Osteocyte (in vitro differentiated cells): ENCODE measurements around the gene FOXJ3. TPM values are rescaled to one million over a fixed set of nuclear protein-coding genes. Genes with fewer than 3 reads are reported as not detected.

Source experiments
- DNase-seq: peaks from one replicate; pipeline ENCODE4 v3.0.0; 2021; ENCODE audit warnings: mixed read lengths; ENCODE audit not compliant: unreplicated experiment; ENCODE audit errors: extremely low spot score
- H3K27ac Mint-ChIP-seq: one replicate; pipeline ENCODE4 v1.8.0; 2021; ENCODE audit warnings: mild to moderate bottlenecking, mixed read lengths; ENCODE audit not compliant: unreplicated experiment
- H3K27me3 Mint-ChIP-seq: one replicate; pipeline ENCODE4 v1.8.0; 2021; ENCODE audit warnings: mixed read lengths; ENCODE audit not compliant: unreplicated experiment
- H3K36me3 Mint-ChIP-seq: one replicate; pipeline ENCODE4 v1.8.0; 2021; ENCODE audit warnings: mixed read lengths; ENCODE audit not compliant: unreplicated experiment
- H3K4me1 Mint-ChIP-seq: one replicate; pipeline ENCODE4 v1.8.0; 2021; ENCODE audit warnings: mixed read lengths; ENCODE audit not compliant: unreplicated experiment
- H3K4me3 Mint-ChIP-seq: one replicate; pipeline ENCODE4 v1.8.0; 2021; ENCODE audit warnings: mild to moderate bottlenecking, moderate library complexity, mixed read lengths; ENCODE audit not compliant: unreplicated experiment
- H3K9me3 Mint-ChIP-seq: one replicate; pipeline ENCODE4 v1.8.0; 2021; ENCODE audit warnings: mixed read lengths; ENCODE audit not compliant: unreplicated experiment
- long read RNA-seq: library from polyadenylated mRNA; unstranded; transcript quantifications from one replicate; pipeline ENCODE4 v2.0.0, GENCODE V29; 2021
- total RNA-seq: library from RNA; stranded (reverse); gene quantifications from 2 replicates; pipeline ENCODE4 v1.2.1, GENCODE V29; 2021
- TF ChIP-seq, protein P1 (sequence below): fragments of 200-600 bp; sonication (generic); IDR thresholded peaks from 2 replicates; pipeline ENCODE4 v1.5.0; 2021; ENCODE audit warnings: antibody characterized with exemption, mild to moderate bottlenecking, moderate library complexity

Gene FOXJ3
- 33.6 and 34.6 TPM in 2 replicates for total RNA-seq
- long read RNA-seq, partial matches to known transcripts = 2 of 6 reads
- long read RNA-seq, other reads (novel, unspliced or antisense) = 4 of 6 reads

DNA sequence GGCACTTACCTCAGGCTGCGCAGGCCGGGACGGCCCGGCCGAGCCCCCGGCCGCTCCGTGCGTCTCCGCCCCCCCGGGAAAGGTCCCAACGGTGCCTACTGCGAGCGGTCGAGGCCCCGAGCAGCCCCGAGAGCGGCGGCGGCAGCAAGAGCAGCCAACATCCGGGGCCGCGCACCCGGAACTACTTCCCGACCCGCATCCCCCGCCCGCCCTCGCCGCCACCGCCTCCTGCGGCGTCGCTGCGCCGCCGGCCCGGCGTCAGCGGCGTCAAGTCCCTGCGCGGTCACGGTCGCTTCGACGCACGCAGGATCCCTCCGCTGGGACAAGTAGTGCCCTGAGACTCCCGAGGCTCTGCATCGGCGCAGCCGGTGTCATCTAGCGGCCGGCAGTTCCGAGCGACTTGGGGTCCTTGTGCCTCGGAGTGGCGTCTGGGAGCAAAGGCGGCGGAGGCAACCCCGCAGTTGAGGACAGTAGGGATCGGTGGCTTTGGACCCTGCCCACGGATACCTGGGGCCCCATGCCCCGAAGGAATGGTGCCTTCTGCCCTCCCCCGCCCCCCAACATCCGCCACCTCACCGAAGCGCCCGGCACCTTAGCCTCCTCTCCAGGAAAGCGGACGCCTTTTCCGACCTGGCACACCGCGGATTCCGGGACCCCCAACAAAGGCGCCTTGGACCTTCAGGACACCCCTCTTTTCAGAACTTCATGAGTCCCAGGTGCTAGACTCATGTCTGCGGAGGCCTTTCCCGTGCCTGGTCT, at the start of gene FOXJ3:
TSS of gene FOXJ3 (minus strand) at position 186 of the 759 bp plus-strand sequence. CDS start 24,142 bp downstream, outside the sequence.
- no peaks in the 10 kb centered on the region for H3K27me3 Mint-ChIP-seq
- peak; percentile 96 for DNase-seq
- TF ChIP-seq, protein P1, sequence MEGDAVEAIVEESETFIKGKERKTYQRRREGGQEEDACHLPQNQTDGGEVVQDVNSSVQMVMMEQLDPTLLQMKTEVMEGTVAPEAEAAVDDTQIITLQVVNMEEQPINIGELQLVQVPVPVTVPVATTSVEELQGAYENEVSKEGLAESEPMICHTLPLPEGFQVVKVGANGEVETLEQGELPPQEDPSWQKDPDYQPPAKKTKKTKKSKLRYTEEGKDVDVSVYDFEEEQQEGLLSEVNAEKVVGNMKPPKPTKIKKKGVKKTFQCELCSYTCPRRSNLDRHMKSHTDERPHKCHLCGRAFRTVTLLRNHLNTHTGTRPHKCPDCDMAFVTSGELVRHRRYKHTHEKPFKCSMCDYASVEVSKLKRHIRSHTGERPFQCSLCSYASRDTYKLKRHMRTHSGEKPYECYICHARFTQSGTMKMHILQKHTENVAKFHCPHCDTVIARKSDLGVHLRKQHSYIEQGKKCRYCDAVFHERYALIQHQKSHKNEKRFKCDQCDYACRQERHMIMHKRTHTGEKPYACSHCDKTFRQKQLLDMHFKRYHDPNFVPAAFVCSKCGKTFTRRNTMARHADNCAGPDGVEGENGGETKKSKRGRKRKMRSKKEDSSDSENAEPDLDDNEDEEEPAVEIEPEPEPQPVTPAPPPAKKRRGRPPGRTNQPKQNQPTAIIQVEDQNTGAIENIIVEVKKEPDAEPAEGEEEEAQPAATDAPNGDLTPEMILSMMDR = no peak
- peak within 1 kb of the TSS; percentile 88 for H3K27ac Mint-ChIP-seq
- H3K4me3 Mint-ChIP-seq = peak within 1 kb of the TSS; percentile 90
- no peaks in the 10 kb centered on the region for H3K9me3 Mint-ChIP-seq
- no peaks in the 10 kb centered on the region for H3K36me3 Mint-ChIP-seq
- H3K4me1 Mint-ChIP-seq = peaks cover 29% of the 10 kb centered on the region

DNA sequence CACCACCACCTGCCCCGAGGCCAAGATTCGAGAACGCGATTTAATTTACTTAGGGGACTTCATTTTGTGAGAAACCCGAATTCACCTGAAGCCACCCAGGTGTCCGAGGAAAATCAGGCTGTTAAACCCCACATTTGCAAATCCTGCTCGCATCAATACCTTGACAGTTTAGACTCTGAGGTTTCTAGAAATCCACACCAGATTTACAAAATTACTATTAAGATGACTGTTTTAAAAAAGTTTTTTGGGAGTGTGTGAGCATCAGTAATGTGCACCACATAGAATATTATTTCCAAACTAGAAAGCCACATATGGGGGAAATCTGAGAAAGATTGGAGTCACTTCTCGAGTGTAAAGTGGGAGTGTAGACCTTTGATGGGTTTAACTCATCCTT, 46.2 kb upstream of the FOXJ3 start:
- no peak for DNase-seq
- no peak overlapping the region for H3K27ac Mint-ChIP-seq
- no peaks in the 10 kb centered on the region for H3K9me3 Mint-ChIP-seq
- TF ChIP-seq, protein P1 = no peak
- H3K4me1 Mint-ChIP-seq = peaks cover 5% of the 10 kb centered on the region
- H3K36me3 Mint-ChIP-seq = no peaks in the 10 kb centered on the region
- peaks cover 55% of the 10 kb centered on the region for H3K27me3 Mint-ChIP-seq
- H3K4me3 Mint-ChIP-seq = peak overlapping the region; percentile 60

DNA sequence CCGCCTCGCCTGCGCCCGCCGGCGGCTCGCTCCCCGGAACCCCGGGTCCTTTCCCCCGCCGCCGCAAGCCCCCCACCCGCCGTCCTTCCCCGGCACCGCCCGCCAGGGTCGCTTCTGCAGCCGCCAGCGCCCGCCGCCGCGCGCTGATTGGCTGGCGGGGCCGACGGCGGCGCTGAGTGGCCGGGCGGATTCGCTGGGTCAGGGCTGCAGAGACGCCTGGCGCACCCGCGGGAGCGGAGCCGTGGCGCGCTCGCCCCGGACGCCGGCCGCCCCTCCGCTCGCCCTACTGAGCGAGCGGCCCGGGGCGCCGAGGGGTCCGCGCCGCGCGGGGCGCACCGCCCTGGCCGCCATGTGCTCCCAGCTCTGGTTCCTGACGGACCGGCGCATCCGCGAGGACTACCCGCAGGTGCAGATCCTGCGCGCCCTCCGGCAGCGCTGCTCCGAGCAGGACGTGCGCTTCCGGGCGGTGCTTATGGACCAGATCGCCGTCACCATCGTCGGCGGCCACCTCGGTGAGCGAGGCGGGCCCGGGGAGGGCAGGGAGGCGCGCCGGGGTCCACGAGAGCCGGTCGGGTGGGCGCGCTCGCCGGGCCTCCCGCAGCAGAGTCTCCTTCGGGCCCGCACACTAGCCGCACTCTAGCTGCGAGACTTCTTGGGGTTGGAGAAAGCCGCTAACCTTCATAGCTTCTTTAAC, 45.7 kb upstream of the FOXJ3 start, which contains the start of gene RIMKLA:
TSS of gene RIMKLA (plus strand) at position 207 of the 694 bp plus-strand sequence. CDS start at position 350, 143 bp downstream.
- Mint-ChIP-seq H3K4me3 (peak within 1 kb of the TSS; percentile 71), H3K27me3 (peaks cover 55% of the 10 kb centered on the region), H3K4me1 (peaks cover 5% of the 10 kb centered on the region), H3K36me3 (no peaks in the 10 kb centered on the region), H3K27ac (no peak within 1 kb of the TSS), H3K9me3 (no peaks in the 10 kb centered on the region)
- no peak for DNase-seq
- TF ChIP-seq, protein P1 = no peak

DNA sequence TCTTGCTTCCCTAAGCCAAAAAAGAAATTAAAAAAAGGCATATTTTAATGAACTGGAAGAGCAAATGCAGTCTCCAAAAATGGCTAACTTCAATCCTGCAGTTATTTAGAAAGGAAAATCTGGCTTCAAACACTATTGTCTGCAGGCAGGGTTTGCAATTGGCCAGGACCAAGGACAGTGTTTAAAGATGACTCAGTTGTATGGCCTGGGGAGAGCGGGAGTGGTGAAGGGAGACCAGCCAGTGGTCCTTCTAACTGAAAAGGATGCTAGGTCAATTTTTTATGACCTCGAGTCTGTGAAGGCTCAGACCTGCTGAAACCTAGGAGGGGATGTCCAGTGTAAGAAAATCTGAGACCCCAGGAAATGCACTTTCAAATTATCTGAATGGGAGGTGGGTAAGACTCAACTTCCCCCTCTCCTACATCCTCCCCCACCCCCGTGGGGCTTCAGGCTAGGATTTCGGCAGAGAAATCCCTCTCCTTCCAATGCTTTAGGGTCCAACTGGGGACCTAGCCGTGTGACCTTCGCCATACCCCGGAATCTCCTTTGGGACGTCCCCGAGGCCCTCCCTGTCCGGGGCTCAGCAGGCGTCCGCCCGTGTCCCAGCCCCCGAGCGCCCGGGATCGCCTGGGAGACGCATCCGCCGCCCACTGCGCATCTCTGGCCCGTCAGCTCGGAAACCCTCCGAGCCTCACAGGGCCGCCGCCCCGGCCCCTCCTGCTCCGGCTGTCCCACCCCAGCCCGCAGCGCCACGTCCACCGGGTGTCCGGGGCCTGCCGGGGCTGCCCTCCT, 45.0 kb upstream of the FOXJ3 start:
- Mint-ChIP-seq H3K4me3 (peak overlapping the region; percentile 71), H3K27me3 (peaks cover 50% of the 10 kb centered on the region), H3K36me3 (no peaks in the 10 kb centered on the region), H3K27ac (no peak overlapping the region), H3K9me3 (no peaks in the 10 kb centered on the region), H3K4me1 (peaks cover 5% of the 10 kb centered on the region)
- TF ChIP-seq, protein P1 = no peak
- peak; percentile 85 for DNase-seq
